CD8-positive, alpha-beta memory T cell (primary cell): ENCODE data around the gene FTCD. TPM values are rescaled to one million over a fixed set of nuclear protein-coding genes. Genes with fewer than 3 reads are reported as not detected.

Experiments
- CTCF ChIA-PET: fragments of 350-600 bp; sonication (Branson Sonifier 250); formaldehyde crosslinking; loops from one replicate; lab custom pipeline; 2021; ENCODE audit warnings: antibody characterized with exemption; lab: Charles Lee
- POLR2A ChIA-PET: fragments of 350-600 bp; sonication (Branson Sonifier 250); formaldehyde crosslinking; loops from one replicate; lab custom pipeline; 2021; ENCODE audit warnings: antibody characterized with exemption; lab: Charles Lee
- DNase-seq, 5 donors: peaks; one replicate each; pipeline versions ENCODE4 v3.0.0 to v3.0.0-alpha.2; 2020 to 2022; ENCODE audit warnings: mixed read lengths in 1 of 5
- H3K27ac ChIP-seq: one replicate; pipeline ENCODE4 v1.7.0; 2013; ENCODE audit warnings: low read depth, mild to moderate bottlenecking, low read length, moderate library complexity
- H3K27me3 ChIP-seq: 2 replicates; pipeline ENCODE4 v1.7.0; 2013; ENCODE audit warnings: low read length, mild to moderate bottlenecking; ENCODE audit not compliant: insufficient read depth, poor library complexity, severe bottlenecking
- H3K36me3 ChIP-seq: 2 replicates; pipeline ENCODE4 v1.7.0; 2013; ENCODE audit warnings: mild to moderate bottlenecking, low read length, moderate library complexity; ENCODE audit not compliant: insufficient read depth
- H3K4me1 ChIP-seq: 2 replicates; pipeline ENCODE4 v1.7.0; 2013; ENCODE audit warnings: mild to moderate bottlenecking, low read length, moderate library complexity; ENCODE audit not compliant: insufficient read depth
- H3K4me3 ChIP-seq: 2 replicates; pipeline ENCODE4 v1.7.0; 2013; ENCODE audit warnings: mild to moderate bottlenecking, low read length
- H3K9me3 ChIP-seq: 2 replicates; pipeline ENCODE4 v1.7.0; 2013; ENCODE audit warnings: mild to moderate bottlenecking, low read length
- H3K27ac Mint-ChIP-seq, 8 donors: one replicate each; pipeline ENCODE4 v1.8.0; 2020 to 2021; ENCODE audit warnings: mixed read lengths in 8 of 8, mild to moderate bottlenecking in 6 of 8, inconsistent platforms in 3 of 8, moderate library complexity in 3 of 8
- H3K27me3 Mint-ChIP-seq, 2 donors: one replicate each; pipeline ENCODE4 v1.8.0; 2020 to 2021; ENCODE audit warnings: mixed read lengths in 2 of 2, mild to moderate bottlenecking in 1 of 2, moderate library complexity in 1 of 2
- H3K36me3 Mint-ChIP-seq, 3 donors: one replicate each; pipeline ENCODE4 v1.8.0; 2020 to 2021; ENCODE audit warnings: mixed read lengths in 3 of 3, inconsistent platforms in 1 of 3, mild to moderate bottlenecking in 1 of 3
- H3K4me1 Mint-ChIP-seq, 3 donors: one replicate each; pipeline ENCODE4 v1.8.0; 2020 to 2021; ENCODE audit warnings: mixed read lengths in 3 of 3, inconsistent platforms in 1 of 3, mild to moderate bottlenecking in 1 of 3
- H3K4me3 Mint-ChIP-seq, 7 donors: one replicate each; pipeline ENCODE4 v1.8.0; 2020 to 2021; ENCODE audit warnings: mixed read lengths in 7 of 7, mild to moderate bottlenecking in 6 of 7, moderate library complexity in 4 of 7, inconsistent platforms in 2 of 7
- H3K9me3 Mint-ChIP-seq, 5 donors: one replicate each; pipeline ENCODE4 v1.8.0; 2020 to 2022; ENCODE audit warnings: mixed read lengths in 5 of 5, mild to moderate bottlenecking in 3 of 5, moderate library complexity in 2 of 5, inconsistent platforms in 1 of 5
- polyA plus RNA-seq: library from polyadenylated mRNA; unstranded; fragments of 300-500 nt; fragmentation: Illumina TruSeq; gene quantifications from one replicate; pipeline ENCODE4 v1.2.3, GENCODE V29; 2021
- total RNA-seq, 2 experiments: library from RNA; stranded (reverse); gene quantifications; one replicate each; pipeline ENCODE4 v1.2.3, GENCODE V29; 2021

Gene FTCD
- total and polyA plus RNA-seq, 3 experiments from 2014 or later, result not detected

DNA sequence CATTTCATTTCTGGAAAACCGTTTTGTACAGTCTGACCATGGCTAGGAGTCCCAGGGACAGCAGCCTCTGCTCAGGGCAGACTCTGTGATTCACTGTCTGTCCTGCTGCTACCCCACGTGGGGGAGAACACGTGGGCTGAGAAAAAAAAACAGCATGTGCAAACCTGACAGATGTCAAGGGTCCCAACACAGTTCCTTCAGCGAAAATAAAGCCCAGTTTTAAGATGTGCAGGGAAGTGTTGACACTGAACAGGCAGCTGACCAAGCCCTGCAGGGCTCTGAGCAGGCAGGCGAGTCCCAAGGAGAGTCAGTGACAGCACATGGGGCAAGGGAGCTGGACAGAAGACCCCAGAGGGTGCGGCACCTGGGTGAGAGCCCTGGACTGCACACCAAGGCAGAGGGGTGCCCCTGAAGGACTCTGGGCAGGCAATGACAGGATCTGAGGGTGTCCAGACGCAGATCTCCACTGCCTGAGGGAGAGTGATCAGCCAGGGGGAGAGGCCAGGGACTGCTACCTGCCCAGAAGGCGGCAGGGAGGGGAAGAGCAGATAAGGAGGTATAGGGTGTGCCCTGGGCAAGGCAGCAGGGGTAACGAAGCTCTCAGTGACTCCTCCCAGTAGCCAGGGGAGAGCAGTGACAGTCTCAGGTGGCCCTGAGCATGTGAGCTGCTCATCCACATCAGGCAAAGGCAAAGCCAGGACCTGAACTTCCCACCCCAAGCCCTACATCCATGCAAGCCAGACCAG lies 34.0 kb upstream of the FTCD start:
- Histone ChIP-seq H3K4me3 (no peak overlapping the region), H3K4me1 (peaks cover 11% of the 10 kb centered on the region), H3K36me3 (peaks cover 11% of the 10 kb centered on the region), H3K9me3 (no peaks in the 10 kb centered on the region), H3K27ac (no peak overlapping the region), H3K27me3 (peaks cover under 1% of the 10 kb centered on the region)
- CTCF ChIA-PET, result no interaction called here
- POLR2A ChIA-PET, result no interaction called here
- H3K27me3 Mint-ChIP-seq, result peaks cover 0 to 6% of the 10 kb centered on the region in 2 donors
- H3K36me3 Mint-ChIP-seq, result peaks cover 0 to 20% (median 5%) of the 10 kb centered on the region in 3 donors
- H3K9me3 Mint-ChIP-seq, result no peaks in the 10 kb centered on the region
- no peak overlapping the region for H3K4me3 Mint-ChIP-seq
- DNase-seq, result peak in 1 of 5 donors; percentile 35
- H3K4me1 Mint-ChIP-seq, result peaks cover 0 to 11% (median 6%) of the 10 kb centered on the region in 3 donors
- peak overlapping the region in 2 of 8 donors; percentile 50 to 78 for H3K27ac Mint-ChIP-seq

DNA sequence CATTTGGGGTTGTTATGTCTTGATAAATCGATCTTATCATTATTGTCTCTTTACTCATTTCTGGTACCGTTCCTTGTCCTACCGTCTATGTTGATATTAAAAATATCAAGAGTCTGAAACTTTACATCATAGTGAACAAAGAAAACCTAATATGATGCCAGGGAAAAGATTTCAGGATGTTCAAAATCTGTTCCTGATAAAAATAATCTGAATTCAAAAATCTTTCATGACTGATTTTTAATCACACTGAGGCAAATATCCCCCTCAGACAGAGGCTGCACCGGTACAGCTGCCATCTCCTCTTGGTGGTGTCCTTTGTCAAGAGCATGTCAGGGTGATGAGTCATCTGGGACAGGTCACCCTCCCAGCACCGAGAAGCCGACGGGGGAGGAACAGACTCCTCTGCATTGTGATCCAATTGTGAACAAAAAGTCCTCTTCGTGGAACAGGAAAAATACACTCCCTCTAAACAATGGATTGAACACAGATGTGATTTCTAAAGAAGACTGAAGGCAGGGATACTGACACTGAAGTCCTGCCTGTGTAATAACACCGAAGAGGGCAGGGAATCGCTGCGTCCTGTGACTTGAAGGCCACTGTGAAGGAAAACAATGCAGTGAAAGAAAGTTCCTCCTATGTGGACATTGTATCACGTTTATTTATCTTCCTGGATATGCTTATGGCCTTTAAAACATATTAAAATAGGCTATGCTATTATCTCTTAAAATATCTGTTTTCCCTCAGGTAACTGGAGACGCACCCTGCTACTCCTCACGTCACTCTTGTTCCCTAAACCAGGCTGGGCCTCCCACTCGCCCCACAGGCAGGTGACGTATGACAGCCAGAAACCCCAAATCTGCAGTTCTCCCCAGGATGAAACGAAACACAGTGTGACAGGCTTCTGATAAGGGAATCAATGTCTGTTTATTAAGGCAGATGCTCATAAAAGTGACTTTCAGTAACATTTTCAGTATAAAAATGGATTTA lies 33.1 kb upstream of the FTCD start:
- H3K9me3 Mint-ChIP-seq, result no peaks in the 10 kb centered on the region
- peaks cover 0 to 9% of the 10 kb centered on the region in 2 donors for H3K27me3 Mint-ChIP-seq
- POLR2A ChIA-PET, result no interaction called here
- DNase-seq, result peak in 1 of 5 donors; percentile 22
- H3K27ac Mint-ChIP-seq, result peak overlapping the region in 5 of 8 donors; percentile 15 to 51 (median 47)
- peaks cover 0 to 11% (median under 1%) of the 10 kb centered on the region in 3 donors for H3K36me3 Mint-ChIP-seq
- H3K4me3 ChIP-seq, result no peak overlapping the region
- H3K36me3 ChIP-seq, result peaks cover 3% of the 10 kb centered on the region
- peak overlapping the region; percentile 50 for H3K27ac ChIP-seq
- CTCF ChIA-PET, result no interaction called here
- no peaks in the 10 kb centered on the region for H3K9me3 ChIP-seq
- H3K4me3 Mint-ChIP-seq, result no peak overlapping the region
- peaks cover 15% of the 10 kb centered on the region for H3K4me1 ChIP-seq
- peaks cover 6% of the 10 kb centered on the region for H3K27me3 ChIP-seq
- H3K4me1 Mint-ChIP-seq, result peaks cover 0 to 17% (median 9%) of the 10 kb centered on the region in 3 donors

DNA sequence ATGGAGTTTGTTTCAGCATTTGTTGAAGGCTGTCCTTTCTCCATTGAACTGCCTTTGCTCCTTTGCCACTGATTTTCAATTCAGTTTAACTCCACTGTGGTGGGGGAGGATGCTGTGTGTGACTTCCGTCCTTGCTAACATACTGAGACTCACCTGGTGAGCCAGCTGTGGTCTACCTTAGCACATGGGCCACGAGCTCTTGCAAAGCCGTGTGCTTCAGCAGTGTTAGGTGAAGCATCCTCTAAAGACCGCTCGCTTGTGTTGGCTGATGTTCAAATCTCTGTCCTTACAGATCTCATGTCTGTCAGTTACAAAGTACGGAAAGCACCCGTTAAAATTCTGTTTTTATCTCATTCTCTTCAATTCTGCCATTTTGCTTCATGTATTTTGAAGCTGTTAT lies 32.4 kb upstream of the FTCD start:
- H3K27ac ChIP-seq, result no peak overlapping the region
- DNase-seq, result no peak
- H3K27me3 ChIP-seq, result peaks cover 6% of the 10 kb centered on the region
- H3K4me1 Mint-ChIP-seq, result peaks cover 0 to 17% (median 9%) of the 10 kb centered on the region in 3 donors
- peaks cover 0 to 5% (median 0%) of the 10 kb centered on the region in 3 donors for H3K36me3 Mint-ChIP-seq
- no peak overlapping the region for H3K4me3 ChIP-seq
- peak overlapping the region in 2 of 8 donors; percentile 15 to 51 for H3K27ac Mint-ChIP-seq
- H3K27me3 Mint-ChIP-seq, result peaks cover 0 to 9% of the 10 kb centered on the region in 2 donors
- no peaks in the 10 kb centered on the region for H3K9me3 Mint-ChIP-seq
- peaks cover 15% of the 10 kb centered on the region for H3K4me1 ChIP-seq
- ChIA-PET POLR2A (no interaction called here), CTCF (no interaction called here)
- H3K4me3 Mint-ChIP-seq, result no peak overlapping the region
- no peaks in the 10 kb centered on the region for H3K9me3 ChIP-seq
- H3K36me3 ChIP-seq, result no peaks in the 10 kb centered on the region

DNA sequence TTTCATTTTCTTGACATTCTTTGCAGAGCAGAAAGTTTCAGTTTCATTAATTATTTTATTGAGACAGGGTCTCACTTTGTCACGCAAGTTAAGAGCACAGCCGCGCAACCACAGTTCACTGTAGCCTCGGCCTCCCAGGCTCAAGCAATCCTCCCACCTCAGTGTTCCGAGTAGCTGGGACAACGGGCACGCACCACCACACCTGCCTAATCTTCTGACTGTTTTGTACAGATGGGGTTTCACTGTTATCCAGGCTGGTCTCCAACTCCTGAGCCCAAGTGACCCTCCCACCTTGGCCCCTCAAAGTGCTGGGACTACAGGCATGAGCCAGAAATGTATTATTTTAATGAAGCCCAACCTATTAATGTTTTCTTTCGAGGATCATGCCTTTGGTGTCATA lies 31.9 kb upstream of the FTCD start:
- DNase-seq, result peak in 1 of 5 donors; percentile 23
- ChIA-PET POLR2A (no interaction called here), CTCF (no interaction called here)
- no peaks in the 10 kb centered on the region for H3K9me3 ChIP-seq
- H3K4me3 ChIP-seq, result no peak overlapping the region
- peaks cover 0 to 17% (median 9%) of the 10 kb centered on the region in 3 donors for H3K4me1 Mint-ChIP-seq
- no peaks in the 10 kb centered on the region for H3K36me3 ChIP-seq
- no peaks in the 10 kb centered on the region for H3K9me3 Mint-ChIP-seq
- H3K27me3 ChIP-seq, result peaks cover 6% of the 10 kb centered on the region
- H3K27ac ChIP-seq, result no peak overlapping the region
- peaks cover 15% of the 10 kb centered on the region for H3K4me1 ChIP-seq
- peaks cover 0 to 4% (median 0%) of the 10 kb centered on the region in 3 donors for H3K36me3 Mint-ChIP-seq
- peaks cover 0 to 9% of the 10 kb centered on the region in 2 donors for H3K27me3 Mint-ChIP-seq
- H3K4me3 Mint-ChIP-seq, result no peak overlapping the region
- no peak overlapping the region for H3K27ac Mint-ChIP-seq

DNA sequence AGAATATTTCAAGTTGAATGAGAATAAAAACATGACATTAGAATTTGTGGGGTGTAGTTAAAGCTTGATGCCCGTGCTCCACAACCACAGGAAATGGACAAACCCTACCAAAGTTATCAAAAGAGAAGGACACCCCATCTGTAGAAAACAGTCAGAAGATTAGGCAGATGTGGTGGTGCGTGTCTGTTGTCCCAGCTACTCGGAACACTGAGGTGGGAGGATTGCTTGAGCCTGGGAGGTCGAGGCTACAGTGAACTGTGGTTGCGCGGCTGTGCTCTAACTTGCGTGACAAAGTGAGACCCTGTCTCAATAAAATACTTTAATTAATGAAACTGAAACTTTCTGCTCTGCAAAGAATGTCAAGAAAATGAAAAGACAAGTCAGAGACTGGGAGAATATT lies 30.3 kb upstream of the FTCD start:
- H3K36me3 ChIP-seq, result no peaks in the 10 kb centered on the region
- Mint-ChIP-seq H3K27me3 (peaks cover 0 to 12% of the 10 kb centered on the region in 2 donors), H3K27ac (peak overlapping the region in 3 of 8 donors; percentile 14 to 88 (median 84)), H3K4me1 (peaks cover 0 to 17% (median 9%) of the 10 kb centered on the region in 3 donors), H3K4me3 (peak overlapping the region in 4 of 7 donors; percentile 73 to 83 (median 79)), H3K9me3 (no peaks in the 10 kb centered on the region), H3K36me3 (peaks cover 0 to 2% (median 0%) of the 10 kb centered on the region in 3 donors)
- no peaks in the 10 kb centered on the region for H3K9me3 ChIP-seq
- peak overlapping the region; percentile 74 for H3K27ac ChIP-seq
- H3K27me3 ChIP-seq, result peaks cover 6% of the 10 kb centered on the region
- no peak overlapping the region for H3K4me3 ChIP-seq
- ChIA-PET CTCF (no interaction called here), POLR2A (no interaction called here)
- DNase-seq, result no peak
- H3K4me1 ChIP-seq, result peaks cover 15% of the 10 kb centered on the region

DNA sequence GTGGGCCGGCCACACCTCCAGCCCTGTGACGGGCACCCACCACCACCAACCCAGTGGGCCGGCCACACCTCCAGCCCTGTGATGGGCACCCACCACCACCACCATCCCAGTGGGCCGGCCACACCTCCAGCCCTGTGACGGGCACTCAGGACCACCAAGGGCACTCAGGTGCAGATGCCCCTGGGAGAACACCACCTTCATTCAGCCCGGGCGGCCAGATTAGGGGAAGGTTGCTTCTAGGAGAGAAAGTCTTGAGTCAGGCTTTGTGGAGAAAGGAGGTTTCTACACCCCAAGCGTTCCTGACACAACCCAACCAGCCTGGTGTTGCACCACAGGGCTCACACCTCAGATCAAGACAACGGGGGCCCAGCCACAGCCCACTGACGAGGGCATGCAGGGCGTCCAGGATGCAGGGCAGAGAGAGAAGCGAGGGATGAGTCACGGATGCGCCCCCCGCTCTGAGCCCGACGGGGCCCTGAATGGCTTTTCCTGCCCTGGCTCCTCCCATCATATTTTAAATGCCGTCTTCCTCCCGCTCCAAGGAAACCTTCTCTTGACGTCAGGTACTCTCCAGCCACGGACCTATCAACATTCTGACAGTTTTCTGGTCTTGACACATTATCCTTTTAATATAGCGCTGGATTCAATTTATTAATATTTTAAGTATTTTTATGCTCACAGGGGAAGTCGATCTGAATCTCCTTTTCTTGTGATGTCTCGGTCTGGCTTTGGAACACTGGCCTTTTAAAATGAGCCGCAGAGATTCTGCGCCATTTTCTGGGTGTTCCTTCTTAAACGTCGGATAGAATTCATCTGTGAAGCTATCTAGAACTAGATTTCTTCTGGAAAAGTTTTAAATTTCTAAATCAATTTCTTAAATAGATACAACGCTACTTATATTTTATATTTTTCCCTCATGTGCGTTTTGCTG lies 29.5 kb upstream of the FTCD start:
- Histone ChIP-seq H3K27me3 (peaks cover 6% of the 10 kb centered on the region), H3K36me3 (no peaks in the 10 kb centered on the region), H3K9me3 (no peaks in the 10 kb centered on the region), H3K27ac (peak overlapping the region; percentile 74), H3K4me1 (peaks cover 15% of the 10 kb centered on the region), H3K4me3 (peak overlapping the region; percentile 66)
- H3K9me3 Mint-ChIP-seq, result no peaks in the 10 kb centered on the region
- H3K36me3 Mint-ChIP-seq, result peaks cover 0 to 2% (median 0%) of the 10 kb centered on the region in 3 donors
- peaks cover 0 to 16% of the 10 kb centered on the region in 2 donors for H3K27me3 Mint-ChIP-seq
- peak; percentile 71 to 86 (median 76) for DNase-seq
- ChIA-PET CTCF (no interaction called here), POLR2A (no interaction called here)
- H3K4me3 Mint-ChIP-seq, result peak overlapping the region; percentile 59 to 91 (median 77)
- peak overlapping the region; percentile 74 to 95 (median 79) for H3K27ac Mint-ChIP-seq
- peaks cover 0 to 17% (median 9%) of the 10 kb centered on the region in 3 donors for H3K4me1 Mint-ChIP-seq

DNA sequence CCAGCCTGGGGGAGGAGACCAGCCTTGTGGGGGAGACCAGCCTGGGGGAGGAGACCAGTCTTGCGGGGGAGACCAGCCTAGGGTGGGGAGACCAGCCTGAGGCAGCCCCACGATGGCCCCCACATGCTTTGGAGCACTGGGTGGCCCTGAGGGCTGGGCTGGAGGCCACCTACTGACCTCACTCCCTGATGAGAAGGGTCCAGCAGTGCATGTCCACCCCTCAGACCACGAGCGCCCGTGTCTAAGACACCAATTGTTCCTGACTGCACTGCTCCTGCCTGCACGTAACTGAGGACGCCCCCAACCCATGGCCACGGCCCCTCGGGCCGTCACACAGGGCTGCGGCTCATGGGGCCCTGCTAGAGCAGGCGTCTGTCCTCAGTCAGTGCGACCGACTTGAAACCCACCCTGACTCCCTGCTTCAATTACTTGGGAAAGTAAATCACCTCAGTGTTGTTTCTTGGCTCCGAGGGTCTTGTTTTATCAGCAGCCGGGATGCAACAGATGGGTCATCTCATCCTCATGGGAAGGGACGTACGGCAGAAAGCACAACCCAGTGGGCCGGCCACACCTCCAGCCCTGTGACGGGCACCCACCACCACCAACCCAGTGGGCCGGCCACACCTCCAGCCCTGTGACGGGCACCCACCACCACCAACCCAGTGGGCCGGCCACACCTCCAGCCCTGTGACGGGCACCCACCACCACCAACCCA lies 28.7 kb upstream of the FTCD start, which contains the start of gene SPATC1L:
TSS of gene SPATC1L (minus strand) at position 550 of the 715 bp plus-strand sequence. CDS start 1,643 bp downstream, outside the sequence.
- H3K4me1 Mint-ChIP-seq, result peaks cover 0 to 17% (median 9%) of the 10 kb centered on the region in 3 donors
- peaks cover 6% of the 10 kb centered on the region for H3K27me3 ChIP-seq
- ChIA-PET CTCF (no interaction called here), POLR2A (no interaction called here)
- H3K4me3 ChIP-seq, result peak within 1 kb of the TSS; percentile 66
- peaks cover 0 to 16% of the 10 kb centered on the region in 2 donors for H3K27me3 Mint-ChIP-seq
- H3K27ac Mint-ChIP-seq, result peak within 1 kb of the TSS; percentile 74 to 95 (median 79)
- peaks cover 15% of the 10 kb centered on the region for H3K4me1 ChIP-seq
- no peaks in the 10 kb centered on the region for H3K36me3 ChIP-seq
- H3K27ac ChIP-seq, result peak within 1 kb of the TSS; percentile 74
- H3K9me3 ChIP-seq, result no peaks in the 10 kb centered on the region
- peaks cover 0 to 2% (median 0%) of the 10 kb centered on the region in 3 donors for H3K36me3 Mint-ChIP-seq
- H3K4me3 Mint-ChIP-seq, result peak within 1 kb of the TSS; percentile 59 to 92 (median 80)
- no peaks in the 10 kb centered on the region for H3K9me3 Mint-ChIP-seq
- peak in 1 of 5 donors; percentile 30 for DNase-seq
